H9 (cell line): Measurements from ENCODE around the gene ICAM4. TPM values are rescaled to one million over a fixed set of nuclear protein-coding genes. Genes with fewer than 3 reads are reported as not detected.
A peak's percentile ranks its signal among the peaks of the same experiment; 100 is the strongest.

ENCODE experiments used
- DNase-seq: peaks from one replicate; pipeline ENCODE4 v3.0.0-alpha.2; 2017
- H2AFZ ChIP-seq: one replicate; pipeline ENCODE4 v1.6.1; 2013; ENCODE audit warnings: mild to moderate bottlenecking, low read length, control low read depth, moderate library complexity
- H2AK5ac ChIP-seq: 2 replicates; pipeline ENCODE4 v1.6.1; 2013; ENCODE audit warnings: low read length, control low read depth, mixed read lengths; ENCODE audit not compliant: insufficient read length
- H2BK120ac ChIP-seq: one replicate; pipeline ENCODE4 v1.6.1; 2013; ENCODE audit warnings: low read depth, mild to moderate bottlenecking, low read length, control low read depth, inconsistent platforms; ENCODE audit not compliant: poor library complexity, severe bottlenecking
- H2BK12ac ChIP-seq: 2 replicates; pipeline ENCODE4 v1.6.1; 2013; ENCODE audit warnings: low read length, control low read depth, mixed read lengths, low read depth; ENCODE audit not compliant: insufficient read length
- H2BK15ac ChIP-seq: 2 replicates; pipeline ENCODE4 v1.6.1; 2013; ENCODE audit warnings: low read depth, low read length, control low read depth
- H2BK20ac ChIP-seq: one replicate; pipeline ENCODE4 v1.6.1; 2013; ENCODE audit warnings: low read depth, mild to moderate bottlenecking, low read length, control low read depth, inconsistent platforms; ENCODE audit not compliant: poor library complexity, severe bottlenecking
- H2BK5ac ChIP-seq: 2 replicates; pipeline ENCODE4 v1.6.1; 2013; ENCODE audit warnings: low read length, control low read depth, mixed read lengths; ENCODE audit not compliant: insufficient read length
- H3K14ac ChIP-seq: 2 replicates; pipeline ENCODE4 v1.6.1; 2013; ENCODE audit warnings: low read length, control low read depth; ENCODE audit not compliant: insufficient read depth
- H3K18ac ChIP-seq: 2 replicates; pipeline ENCODE4 v1.6.1; 2013; ENCODE audit warnings: low read depth, mild to moderate bottlenecking, mixed read lengths, low read length, control low read depth; ENCODE audit not compliant: insufficient read length
- H3K23ac ChIP-seq: 2 replicates; pipeline ENCODE4 v1.6.1; 2013; ENCODE audit warnings: low read length, control low read depth, mixed read lengths, low read depth; ENCODE audit not compliant: insufficient read length
- H3K23me2 ChIP-seq: 2 replicates; pipeline ENCODE4 v1.6.1; 2013; ENCODE audit warnings: low read depth, mild to moderate bottlenecking, mixed read lengths, low read length, control low read depth; ENCODE audit not compliant: insufficient read length, poor library complexity, severe bottlenecking
- H3K27ac ChIP-seq: 2 replicates; pipeline ENCODE4 v1.5.1; 2013; ENCODE audit warnings: low read length, control low read depth, mixed read lengths, low read depth; ENCODE audit not compliant: insufficient read length
- H3K27me3 ChIP-seq: 2 replicates; pipeline ENCODE4 v1.6.1; 2013; ENCODE audit warnings: low read length, control low read depth, inconsistent platforms; ENCODE audit not compliant: insufficient read depth
- H3K4ac ChIP-seq: 2 replicates; pipeline ENCODE4 v1.6.1; 2013; ENCODE audit warnings: low read depth, mild to moderate bottlenecking, control low read depth, inconsistent platforms, low read length, moderate library complexity
- H3K4me1 ChIP-seq: 2 replicates; pipeline ENCODE4 v1.6.1; 2013; ENCODE audit warnings: low read length, control low read depth, inconsistent platforms; ENCODE audit not compliant: insufficient read depth
- H3K4me2 ChIP-seq: 2 replicates; pipeline ENCODE4 v1.6.1; 2013; ENCODE audit warnings: low read length, control low read depth, mixed read lengths; ENCODE audit not compliant: insufficient read length, insufficient read depth
- H3K56ac ChIP-seq: 2 replicates; pipeline ENCODE4 v1.6.1; 2013; ENCODE audit warnings: low read depth, mild to moderate bottlenecking, mixed read lengths, low read length, control low read depth; ENCODE audit not compliant: insufficient read length
- H3K79me1 ChIP-seq: 2 replicates; pipeline ENCODE4 v1.6.1; 2013; ENCODE audit warnings: low read depth, mild to moderate bottlenecking, moderate library complexity, low read length, control low read depth, inconsistent platforms; ENCODE audit not compliant: insufficient read depth, poor library complexity, severe bottlenecking
- H3K79me2 ChIP-seq: 2 replicates; pipeline ENCODE4 v1.6.1; 2013; ENCODE audit warnings: low read length, control low read depth, inconsistent platforms; ENCODE audit not compliant: insufficient read depth
- H3K9ac ChIP-seq: 2 replicates; pipeline ENCODE4 v1.6.1; 2013; ENCODE audit warnings: low read length, control low read depth, mixed read lengths; ENCODE audit not compliant: insufficient read length; ENCODE audit errors: extremely low read depth
- H3K9me3 ChIP-seq: one replicate; pipeline ENCODE4 v1.6.1; 2013; ENCODE audit warnings: low read depth, low read length, inconsistent platforms; ENCODE audit not compliant: control insufficient read depth
- H3T11ph ChIP-seq: one replicate; pipeline ENCODE4 v1.6.1; 2013; ENCODE audit warnings: mild to moderate bottlenecking, low read length, control low read depth, inconsistent platforms
- H4K20me1 ChIP-seq: one replicate; pipeline ENCODE4 v1.6.1; 2013; ENCODE audit not compliant: control insufficient read depth, insufficient read length, insufficient read depth
- H4K5ac ChIP-seq: 2 replicates; pipeline ENCODE4 v1.6.1; 2013; ENCODE audit warnings: low read depth, mild to moderate bottlenecking, mixed read lengths, low read length, control low read depth; ENCODE audit not compliant: insufficient read length
- H4K8ac ChIP-seq: replicated peaks from 2 replicates; pipeline ENCODE4 v1.6.1; 2013; ENCODE audit warnings: low read length, control low read depth, mixed read lengths, low read depth; ENCODE audit not compliant: insufficient read length
- H4K91ac ChIP-seq: 2 replicates; pipeline ENCODE4 v1.6.1; 2013; ENCODE audit warnings: low read depth, mild to moderate bottlenecking, moderate library complexity, mixed read lengths, low read length, control low read depth; ENCODE audit not compliant: insufficient read length
- H3K27ac Mint-ChIP-seq, 3 experiments: 2 replicates in 2 of 3; 3 replicates in 1 of 3; pipeline ENCODE4 v1.8.0; 2020 to 2021; ENCODE audit warnings: mixed read lengths in 3 of 3, mild to moderate bottlenecking in 1 of 3, moderate library complexity in 1 of 3
- H3K27me3 Mint-ChIP-seq: 2 replicates; pipeline ENCODE4 v1.8.0; 2021; ENCODE audit warnings: low read depth, mild to moderate bottlenecking, moderate library complexity, mixed read lengths
- H3K36me3 Mint-ChIP-seq, 3 experiments: 2 replicates in 2 of 3; 3 replicates in 1 of 3; pipeline ENCODE4 v1.8.0; 2020 to 2021; ENCODE audit warnings: low read depth in 3 of 3, mixed read lengths in 3 of 3; ENCODE audit not compliant: insufficient read depth in 1 of 3
- H3K4me1 Mint-ChIP-seq, 2 experiments: 2 replicates each; pipeline ENCODE4 v1.8.0; 2020; ENCODE audit warnings: mixed read lengths in 2 of 2
- H3K4me3 Mint-ChIP-seq, 2 experiments: 2 replicates in 1 of 2; 3 replicates in 1 of 2; pipeline ENCODE4 v1.8.0; 2020 to 2021; ENCODE audit warnings: mild to moderate bottlenecking in 2 of 2, mixed read lengths in 2 of 2, moderate library complexity in 1 of 2
- H3K9me3 Mint-ChIP-seq, 2 experiments: 2 replicates in 1 of 2; 3 replicates in 1 of 2; pipeline ENCODE4 v1.8.0; 2020; ENCODE audit warnings: mild to moderate bottlenecking in 2 of 2, mixed read lengths in 2 of 2, moderate library complexity in 1 of 2
- WGBS: extraction: QIAGEN DNeasy Blood & Tissue Kit; methylation state at CpG from one replicate; pipeline ENCODE4 v1.1.7; 2013; ENCODE audit warnings: missing lambda C conversion rate, low lambda C conversion rate, mixed read lengths; ENCODE audit not compliant: insufficient read length; ENCODE audit errors: extremely low coverage; 5-methylcytosine and 5-hydroxymethylcytosine counted together
- total RNA-seq: library from RNA; stranded (reverse); gene quantifications from 2 replicates; pipeline ENCODE4 v1.2.1, GENCODE V29; 2021
- TF ChIP-seq, protein P1 (sequence below): fragments of 200-600 bp; sonication (generic); conservative IDR thresholded peaks from 3 replicates; pipeline ENCODE4 v1.8.0; 2021; ENCODE audit warnings: antibody characterized with exemption, mild to moderate bottlenecking

The ICAM4 gene
- total RNA-seq, 1 experiment from 2014 or later: 1.1 TPM

DNA sequence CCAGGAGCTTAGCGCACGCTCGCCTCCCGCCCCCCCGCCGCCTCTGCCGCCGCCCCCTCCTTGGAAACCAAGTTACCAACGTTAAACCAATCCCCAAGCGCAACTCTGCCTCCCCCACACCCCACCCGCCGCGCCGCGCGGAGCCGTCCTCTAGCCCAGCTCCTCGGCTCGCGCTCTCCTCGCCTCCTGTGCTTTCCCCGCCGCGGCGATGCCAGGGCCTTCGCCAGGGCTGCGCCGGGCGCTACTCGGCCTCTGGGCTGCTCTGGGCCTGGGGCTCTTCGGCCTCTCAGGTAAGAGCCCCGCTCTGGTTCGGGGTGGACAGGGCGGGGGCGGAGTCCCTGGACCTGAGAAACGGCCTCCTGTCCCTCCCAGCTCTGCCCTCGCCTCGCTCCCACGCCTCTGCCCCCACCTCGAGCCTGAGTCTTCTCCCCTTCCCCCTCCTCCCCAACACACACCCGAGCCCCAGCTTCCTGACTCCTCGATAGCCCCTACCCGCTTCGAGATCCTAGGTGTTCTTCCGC, 3.1 kb downstream of the ICAM4 start, which contains the start of gene ICAM5:
Gene ICAM5 (plus strand): TSS at position 117 of the 521 bp plus-strand sequence. CDS start 92 bp downstream, at position 209.
- H4K20me1 ChIP-seq: no peaks in the 10 kb centered on the region
- H3K4ac ChIP-seq: no peak within 1 kb of the TSS
- H3K4me2 ChIP-seq: peak within 1 kb of the TSS; percentile 92
- no peak within 1 kb of the TSS for H3K9ac ChIP-seq
- H3K23ac ChIP-seq: no peak within 1 kb of the TSS
- no CpG with 5 or more reads among the region's 45 CpGs for WGBS
- no peaks in the 10 kb centered on the region for H3K9me3 ChIP-seq
- H3K14ac ChIP-seq: no peak within 1 kb of the TSS
- H3K79me2 ChIP-seq: no peaks in the 10 kb centered on the region
- peaks cover 0 to 5% of the 10 kb centered on the region in 2 experiments; a peak in 3 of 5 replicates for H3K9me3 Mint-ChIP-seq
- TF ChIP-seq, protein P1, sequence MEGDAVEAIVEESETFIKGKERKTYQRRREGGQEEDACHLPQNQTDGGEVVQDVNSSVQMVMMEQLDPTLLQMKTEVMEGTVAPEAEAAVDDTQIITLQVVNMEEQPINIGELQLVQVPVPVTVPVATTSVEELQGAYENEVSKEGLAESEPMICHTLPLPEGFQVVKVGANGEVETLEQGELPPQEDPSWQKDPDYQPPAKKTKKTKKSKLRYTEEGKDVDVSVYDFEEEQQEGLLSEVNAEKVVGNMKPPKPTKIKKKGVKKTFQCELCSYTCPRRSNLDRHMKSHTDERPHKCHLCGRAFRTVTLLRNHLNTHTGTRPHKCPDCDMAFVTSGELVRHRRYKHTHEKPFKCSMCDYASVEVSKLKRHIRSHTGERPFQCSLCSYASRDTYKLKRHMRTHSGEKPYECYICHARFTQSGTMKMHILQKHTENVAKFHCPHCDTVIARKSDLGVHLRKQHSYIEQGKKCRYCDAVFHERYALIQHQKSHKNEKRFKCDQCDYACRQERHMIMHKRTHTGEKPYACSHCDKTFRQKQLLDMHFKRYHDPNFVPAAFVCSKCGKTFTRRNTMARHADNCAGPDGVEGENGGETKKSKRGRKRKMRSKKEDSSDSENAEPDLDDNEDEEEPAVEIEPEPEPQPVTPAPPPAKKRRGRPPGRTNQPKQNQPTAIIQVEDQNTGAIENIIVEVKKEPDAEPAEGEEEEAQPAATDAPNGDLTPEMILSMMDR: no peak
- H4K8ac ChIP-seq: no peak within 1 kb of the TSS
- H2BK15ac ChIP-seq: no peak within 1 kb of the TSS
- H2BK120ac ChIP-seq: no peak within 1 kb of the TSS
- no peak within 1 kb of the TSS for H3K56ac ChIP-seq
- H3K23me2 ChIP-seq: peaks cover 36% of the 10 kb centered on the region
- H2AFZ ChIP-seq: no peak within 1 kb of the TSS
- peaks cover 0 to 7% (median 0%) of the 10 kb centered on the region in 3 experiments; a peak in 4 of 7 replicates for H3K36me3 Mint-ChIP-seq
- no peak within 1 kb of the TSS for H4K91ac ChIP-seq
- H3K18ac ChIP-seq: no peak within 1 kb of the TSS
- H3K4me3 Mint-ChIP-seq: peak within 1 kb of the TSS; percentile 59 to 92
- H3K27ac Mint-ChIP-seq: no peak within 1 kb of the TSS; a peak in 1 of 7 replicates
- no peak within 1 kb of the TSS for H2BK20ac ChIP-seq
- no peak within 1 kb of the TSS for H4K5ac ChIP-seq
- H3K27ac ChIP-seq: no peak within 1 kb of the TSS
- peaks cover 56% of the 10 kb centered on the region for H3K27me3 ChIP-seq
- H3K4me1 ChIP-seq: no peaks in the 10 kb centered on the region; the same call in 1 of the 2 replicates
- no peak within 1 kb of the TSS for H2AK5ac ChIP-seq
- H2BK12ac ChIP-seq: no peak within 1 kb of the TSS
- peaks cover 99% of the 10 kb centered on the region for H3K27me3 Mint-ChIP-seq
- no peak within 1 kb of the TSS for H3T11ph ChIP-seq
- peak; percentile 45 for DNase-seq
- peaks cover 13 to 44% of the 10 kb centered on the region in 2 experiments for H3K4me1 Mint-ChIP-seq
- H3K79me1 ChIP-seq: no peaks in the 10 kb centered on the region
- H2BK5ac ChIP-seq: no peak within 1 kb of the TSS
